GM23248 (cell line): Measurements from ENCODE around the gene HIBADH. TPM values are rescaled to one million over a fixed set of nuclear protein-coding genes. Genes with fewer than 3 reads are reported as not detected.
"Not testable (repeated sequence)": the region's sequence is repeated elsewhere in the genome, so short reads cannot be mapped to it uniquely, and the experiment has no call there.

Experiments
- DNase-seq: peaks from one replicate; pipeline ENCODE4 v3.0.0-alpha.2; 2015
- H2AFZ ChIP-seq: fragments of 200-600 bp; sonication (generic); 2 replicates; pipeline ENCODE4 v1.6.1; 2016; ENCODE audit warnings: antibody characterized with exemption
- H3F3A ChIP-seq: fragments of 200-600 bp; sonication (generic); 2 replicates; pipeline ENCODE4 v1.6.1; 2016; ENCODE audit warnings: mild to moderate bottlenecking, antibody characterized with exemption, mixed run types; ENCODE audit not compliant: insufficient read depth
- H3K27ac ChIP-seq: fragments of 200-600 bp; sonication (generic); 2 replicates; pipeline ENCODE4 v1.5.1; 2016; ENCODE audit warnings: mild to moderate bottlenecking
- H3K27me3 ChIP-seq: fragments of 200-600 bp; sonication (generic); replicated peaks from 2 replicates; pipeline ENCODE4 v1.6.1; 2016; ENCODE audit warnings: mild to moderate bottlenecking; ENCODE audit not compliant: insufficient read depth
- H3K36me3 ChIP-seq: fragments of 200-600 bp; sonication (generic); 2 replicates; pipeline ENCODE4 v1.6.1; 2016; ENCODE audit warnings: low read depth, mild to moderate bottlenecking
- H3K4me1 ChIP-seq: fragments of 200-600 bp; sonication (generic); 2 replicates; pipeline ENCODE4 v1.6.1; 2016; ENCODE audit warnings: mild to moderate bottlenecking; ENCODE audit not compliant: insufficient read depth
- H3K4me2 ChIP-seq: fragments of 200-600 bp; sonication (generic); one replicate; pipeline ENCODE4 v1.6.1; 2016; ENCODE audit warnings: mild to moderate bottlenecking; ENCODE audit not compliant: unreplicated experiment
- H3K4me3 ChIP-seq: fragments of 200-600 bp; sonication (generic); 2 replicates; pipeline ENCODE4 v1.5.1; 2016; ENCODE audit warnings: mild to moderate bottlenecking
- H3K79me2 ChIP-seq: fragments of 200-600 bp; sonication (generic); 2 replicates; pipeline ENCODE4 v1.6.1; 2016; ENCODE audit warnings: mild to moderate bottlenecking; ENCODE audit not compliant: insufficient read depth
- H3K9ac ChIP-seq: fragments of 200-600 bp; sonication (generic); 2 replicates; pipeline ENCODE4 v1.6.1; 2016; ENCODE audit warnings: mild to moderate bottlenecking
- H3K9me2 ChIP-seq: fragments of 200-600 bp; sonication (generic); 2 replicates; pipeline ENCODE4 v1.6.1; 2016; ENCODE audit warnings: mixed run types, mild to moderate bottlenecking, moderate library complexity; ENCODE audit not compliant: insufficient read depth
- H3K9me3 ChIP-seq: fragments of 200-600 bp; sonication (generic); one replicate; pipeline ENCODE4 v1.6.1; 2017; ENCODE audit warnings: low read depth
- H4K20me1 ChIP-seq: fragments of 200-600 bp; sonication (generic); 2 replicates; pipeline ENCODE4 v1.6.0; 2016; ENCODE audit not compliant: insufficient read depth
- EZH2 ChIP-seq: fragments of 200-600 bp; sonication (generic); IDR thresholded peaks from 2 replicates; pipeline ENCODE4 v1.6.1; 2018; ENCODE audit warnings: antibody characterized with exemption, mild to moderate bottlenecking; ENCODE audit not compliant: insufficient read depth, poor library complexity, severe bottlenecking
- EZH2phosphoT487 ChIP-seq: fragments of 200-600 bp; sonication (generic); IDR thresholded peaks from 2 replicates; pipeline ENCODE4 v1.6.1; 2018; ENCODE audit warnings: antibody characterized with exemption, moderate library complexity, mild to moderate bottlenecking, low read depth; ENCODE audit not compliant: insufficient read depth
- WGBS, 2 experiments: methylation state at CpG; one replicate each; pipeline ENCODE4 v1.1.6; 2015 to 2017; ENCODE audit warnings: low lambda C conversion rate in 2 of 2, low coverage in 1 of 2; ENCODE audit errors: missing lambda C conversion rate in 2 of 2; 5-methylcytosine and 5-hydroxymethylcytosine counted together
- in situ Hi-C: fragments of 300-500 bp; cut with MboI; formaldehyde crosslinking; loops from 2 replicates; pipeline ENCODE4 v1.15.0; 2020
- polyA plus RNA-seq: library from polyadenylated mRNA; unstranded; fragments of >200 nt; fragmentation: Nextera tagmentation; extraction: Ambion mirVana; gene quantifications from 2 replicates; pipeline ENCODE4 v1.2.1, GENCODE V29; 2016
- total RNA-seq: library from RNA; depleted of rRNA; stranded (reverse); fragments of >200 nt; shearing (Covaris generic); gene quantifications from 2 replicates; pipeline ENCODE4 v1.2.3, GENCODE V29; 2014

HIBADH gene
- total and polyA plus RNA-seq, 2 experiments from 2014 or later: 70.1 to 87.0 TPM

DNA sequence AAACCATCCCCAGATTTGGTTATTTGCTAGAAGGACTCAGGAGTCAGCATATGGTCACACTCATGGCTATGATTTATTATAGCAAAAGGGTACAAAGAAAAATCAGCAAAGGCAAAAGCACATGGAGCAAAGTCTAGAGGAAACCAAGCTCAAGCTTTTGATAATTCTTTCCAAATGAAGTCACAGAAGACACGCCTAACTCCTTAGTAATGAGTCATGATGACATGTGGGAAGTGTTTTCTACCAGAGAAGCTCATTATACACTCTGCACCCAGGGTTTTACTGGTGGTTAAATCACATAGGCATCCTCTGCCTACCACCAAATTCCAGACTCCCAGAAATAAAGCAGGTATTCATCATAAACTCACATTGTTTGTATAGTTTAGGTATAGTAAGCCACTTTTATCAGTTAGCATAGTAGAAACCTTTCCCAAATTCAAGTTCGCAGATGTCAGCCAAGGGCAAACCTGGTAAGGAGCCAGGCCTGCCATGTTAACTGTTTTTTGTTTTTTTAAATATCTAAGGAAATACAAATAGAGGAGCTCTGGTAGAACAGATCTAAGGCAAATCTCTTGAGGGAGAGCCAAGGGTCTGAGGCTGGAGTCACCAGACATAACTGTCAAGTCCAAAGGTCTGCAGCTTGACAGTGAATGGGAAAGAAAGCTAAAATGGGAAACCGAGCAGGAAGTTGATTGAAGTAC lies 15.4 kb upstream of the HIBADH start:
- peak overlapping the region; percentile 66 for H3K9ac ChIP-seq
- no peaks in the 10 kb centered on the region for H3K9me3 ChIP-seq
- no peaks in the 10 kb centered on the region for H4K20me1 ChIP-seq
- TF ChIP-seq EZH2phosphoT487: peak; percentile 98
- TF ChIP-seq EZH2: no peak
- H3K4me3 ChIP-seq: peak overlapping the region; percentile 42
- in situ Hi-C loops: no loop called here
- peak overlapping the region; percentile 96 for H3K27ac ChIP-seq
- no peaks in the 10 kb centered on the region for H3K36me3 ChIP-seq
- H3K27me3 ChIP-seq: no peaks in the 10 kb centered on the region
- H3K79me2 ChIP-seq: no peaks in the 10 kb centered on the region
- no peaks in the 10 kb centered on the region for H3K9me2 ChIP-seq
- peaks cover 28% of the 10 kb centered on the region for H3K4me1 ChIP-seq
- WGBS, 2 experiments: 0 to 1% methylated on average over 3 of the region's 3 CpGs
- H2AFZ ChIP-seq: peak overlapping the region; percentile 70
- DNase-seq: peak; percentile 95
- H3K4me2 ChIP-seq: peak overlapping the region; percentile 71
- peaks cover 22% of the 10 kb centered on the region for H3F3A ChIP-seq

DNA sequence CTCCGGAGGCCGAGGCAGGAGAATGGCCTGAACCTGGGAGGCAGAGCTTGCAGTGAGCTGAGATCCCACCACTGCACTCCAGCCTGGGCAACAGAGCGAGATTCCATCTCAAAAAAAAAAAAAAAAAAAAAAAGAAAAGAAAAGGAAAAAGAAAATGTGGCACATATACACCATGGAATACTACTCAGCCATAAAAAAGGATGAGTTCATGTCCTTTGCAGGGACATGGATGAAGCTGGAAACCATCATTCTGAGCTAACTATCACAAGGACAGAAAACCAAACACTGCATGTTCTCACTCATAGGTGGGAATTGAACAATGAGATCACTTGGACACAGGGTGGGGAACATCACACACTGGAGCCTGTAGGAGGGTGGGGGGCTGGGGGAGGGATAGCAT lies 11.4 kb upstream of the HIBADH start:
- H3K36me3 ChIP-seq, H3K9me3 ChIP-seq, H3K27ac ChIP-seq, H3K9ac ChIP-seq, DNase-seq, H3K27me3 ChIP-seq, H3K4me2 ChIP-seq, in situ Hi-C loops, H2AFZ ChIP-seq, H3K4me3 ChIP-seq, H3K9me2 ChIP-seq, H3K79me2 ChIP-seq, H4K20me1 ChIP-seq: not testable (repeated sequence)
- WGBS, 2 experiments: 86 to 88% methylated on average over 2 to 3 of the region's 3 CpGs
- peaks cover 24% of the 10 kb centered on the region for H3F3A ChIP-seq
- H3K4me1 ChIP-seq: peaks cover 21% of the 10 kb centered on the region

DNA sequence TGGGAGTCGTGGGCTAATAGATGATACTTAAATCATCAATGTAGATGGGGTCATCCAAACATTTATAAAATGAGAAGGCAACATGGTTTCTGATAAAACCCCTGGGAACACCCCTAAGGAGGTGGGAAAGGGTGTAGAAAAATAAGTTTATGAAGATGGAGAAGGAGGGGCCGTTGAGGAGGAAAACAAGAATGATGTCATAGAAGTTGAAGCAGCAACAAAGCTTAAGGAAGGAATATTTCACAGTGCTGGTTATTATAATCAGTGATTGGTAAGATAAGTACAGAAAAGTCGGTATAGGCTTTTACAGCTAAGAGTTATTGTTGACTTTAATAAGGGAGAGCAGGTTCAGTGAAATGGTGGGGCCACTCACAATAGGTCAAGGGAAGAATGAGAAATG lies 9.0 kb upstream of the HIBADH start:
- in situ Hi-C loops: no loop called here
- no peaks in the 10 kb centered on the region for H4K20me1 ChIP-seq
- no peak overlapping the region for H3K4me3 ChIP-seq
- TF ChIP-seq EZH2: no peak
- no peak for TF ChIP-seq EZH2phosphoT487
- H3K4me1 ChIP-seq: no peaks in the 10 kb centered on the region; the same call in 1 of the 2 replicates
- WGBS, 2 experiments: 74 to 77% methylated on average over 3 of the region's 3 CpGs
- no peaks in the 10 kb centered on the region for H3K9me3 ChIP-seq
- no peak overlapping the region for H2AFZ ChIP-seq
- H3K9me2 ChIP-seq: no peaks in the 10 kb centered on the region
- no peaks in the 10 kb centered on the region for H3K27me3 ChIP-seq
- H3K9ac ChIP-seq: no peak overlapping the region
- no peaks in the 10 kb centered on the region for H3K79me2 ChIP-seq
- H3F3A ChIP-seq: 0 out of 2 replicates have a peak, but pooled peaks cover 5% of the 10 kb centered on the region
- H3K27ac ChIP-seq: no peak overlapping the region
- H3K36me3 ChIP-seq: no peaks in the 10 kb centered on the region
- H3K4me2 ChIP-seq: no peak overlapping the region
- no peak for DNase-seq

DNA sequence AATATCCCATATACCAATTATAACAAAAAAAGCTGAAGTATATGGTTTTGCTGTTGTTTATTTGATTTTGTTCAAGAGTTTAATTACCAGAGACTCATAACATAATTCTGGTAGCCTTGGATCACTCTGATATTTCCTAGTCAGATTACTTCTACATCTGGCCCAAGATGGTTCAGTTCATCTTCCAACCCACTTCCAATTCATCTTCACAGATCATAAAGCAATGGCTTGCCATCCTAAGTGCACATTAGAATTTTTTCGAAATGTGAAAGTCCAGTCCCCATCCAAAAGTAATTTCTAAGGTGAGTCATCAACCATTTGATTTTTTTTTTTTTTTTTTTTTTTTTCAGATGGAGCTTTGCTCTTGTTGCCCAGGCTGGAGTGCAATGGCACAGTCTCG lies 8.0 kb upstream of the HIBADH start:
- Histone ChIP-seq H3K36me3 (no peaks in the 10 kb centered on the region), H3K27me3 (no peaks in the 10 kb centered on the region), H3F3A (0 out of 2 replicates have a peak, but pooled peaks cover 5% of the 10 kb centered on the region), H2AFZ (peak overlapping the region; percentile 31; the same call in 1 of the 2 replicates), H3K9ac (no peak overlapping the region), H3K9me3 (no peaks in the 10 kb centered on the region), H3K4me3 (no peak overlapping the region), H3K4me1 (no peaks in the 10 kb centered on the region; the same call in 1 of the 2 replicates), H3K4me2 (peak overlapping the region; percentile 38), H3K79me2 (no peaks in the 10 kb centered on the region), H4K20me1 (no peaks in the 10 kb centered on the region), H3K27ac (no peak overlapping the region), H3K9me2 (no peaks in the 10 kb centered on the region)
- WGBS, 2 experiments: 0 to 10% methylated on average over 2 of the region's 2 CpGs
- in situ Hi-C loops: no loop called here
- peak; percentile 51 for DNase-seq
- no peak for TF ChIP-seq EZH2phosphoT487
- no peak for TF ChIP-seq EZH2
